GM04504 (cell line): ENCODE data around the gene NDST1.
A peak's percentile ranks its signal among the peaks of the same experiment; 100 is the strongest.

Source experiments
- DNase-seq: peaks from one replicate; pipeline ENCODE4 v3.0.0-alpha.2; 2012; ENCODE audit warnings: low read depth

The NDST1 gene

DNA sequence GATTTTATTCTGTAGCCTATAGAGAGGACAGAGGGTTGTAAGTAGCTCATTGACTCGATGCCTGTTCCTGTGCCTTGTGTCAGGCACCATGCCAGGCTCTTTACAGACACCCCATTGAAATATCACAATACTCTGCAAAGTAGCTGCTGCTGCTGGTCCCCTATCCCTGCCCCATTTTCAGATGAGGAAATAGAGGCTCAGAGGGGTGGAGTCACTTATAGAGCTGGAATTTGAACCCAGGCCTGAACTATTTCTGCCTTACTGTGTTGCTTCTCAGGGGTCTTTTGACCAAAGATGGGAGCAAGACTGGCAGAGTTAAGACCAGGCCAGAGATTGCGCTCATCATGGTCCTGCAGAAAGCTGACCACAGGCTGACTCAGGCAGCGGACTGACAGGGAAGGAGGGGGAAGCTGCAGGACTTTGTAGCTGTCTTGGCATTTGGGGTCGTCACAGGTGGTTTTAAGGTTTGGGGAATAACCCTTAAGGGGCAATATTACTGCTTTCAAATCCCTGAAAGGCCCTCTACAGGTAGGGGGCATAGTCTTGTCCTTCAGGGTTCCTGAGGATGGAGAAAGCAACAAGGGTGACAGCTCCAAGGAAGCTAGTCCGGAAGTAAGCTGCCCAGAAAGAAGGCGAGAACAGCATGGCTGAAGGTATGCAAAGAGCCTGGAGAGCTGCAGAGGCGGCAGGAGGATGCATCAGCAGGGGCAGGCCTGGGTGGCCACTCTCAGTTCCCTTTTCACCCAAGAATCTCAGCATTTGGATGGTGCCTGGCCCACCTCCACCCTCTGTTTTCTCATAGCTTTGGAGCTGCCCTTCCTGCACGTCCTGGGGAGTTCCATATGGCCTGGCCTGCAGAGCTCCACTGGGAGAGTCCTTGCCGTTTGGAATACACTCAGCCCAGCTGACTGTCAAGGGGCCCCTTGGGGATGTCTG, 18.3 kb upstream of the NDST1 start:
- DNase-seq = no peak

DNA sequence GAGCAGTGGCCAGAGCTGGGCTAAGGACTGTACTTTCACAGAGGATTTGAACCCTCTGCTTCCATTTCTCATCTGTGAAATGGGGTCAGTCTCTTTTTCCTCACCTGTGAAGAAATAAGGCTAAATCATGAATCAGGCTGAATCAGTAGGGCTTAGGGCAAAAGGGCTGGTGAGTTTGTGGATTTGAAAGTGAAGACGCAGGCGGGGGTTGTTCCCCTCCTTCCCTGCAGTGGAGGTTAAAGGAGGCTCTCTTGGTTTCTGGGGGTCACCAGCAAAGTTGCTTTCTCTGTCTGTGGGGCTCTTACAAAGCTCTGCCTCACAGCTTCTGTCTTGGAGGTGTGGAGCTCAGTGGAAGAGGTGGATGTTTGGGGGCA, 17.6 kb upstream of the NDST1 start:
- no peak for DNase-seq

DNA sequence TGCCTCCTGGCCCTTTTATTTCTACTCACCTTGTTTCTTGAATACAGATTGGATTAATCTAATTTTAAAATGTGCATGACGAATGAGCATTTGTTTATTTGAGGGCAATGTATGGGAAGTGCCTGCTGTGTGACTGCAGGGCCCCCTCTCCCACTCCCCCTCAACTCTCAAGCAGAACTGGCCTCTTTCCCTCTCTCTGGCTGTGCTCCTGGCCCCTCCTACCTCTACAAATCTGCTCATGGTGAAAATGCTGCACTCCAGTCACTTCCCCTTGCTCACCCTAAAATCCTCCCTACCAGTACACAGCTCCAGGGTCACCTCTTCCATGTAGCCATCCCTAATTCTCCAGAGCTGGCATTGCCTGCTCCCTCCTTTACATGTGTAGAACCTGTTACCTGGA, 17.2 kb upstream of the NDST1 start:
- no peak for DNase-seq

DNA sequence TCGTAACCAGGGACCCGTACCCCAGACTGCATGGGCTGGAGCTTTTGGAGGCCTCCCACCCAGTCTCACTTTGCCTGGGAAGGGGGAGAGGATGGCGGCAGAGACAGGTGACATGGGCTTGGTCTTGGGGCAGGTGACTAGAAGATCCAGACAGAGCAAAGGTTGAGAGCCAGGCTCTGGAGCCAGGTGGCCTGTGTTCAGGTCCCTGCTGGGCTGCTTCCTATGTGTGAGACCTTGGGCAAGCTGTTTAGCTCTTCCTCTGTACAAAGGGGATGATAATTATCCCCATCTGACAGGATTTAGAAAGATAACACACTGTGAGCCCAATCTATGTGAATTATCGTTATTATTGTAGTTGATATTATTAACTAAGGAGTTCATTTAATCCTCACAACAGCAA, 16.1 kb upstream of the NDST1 start:
- DNase-seq = no peak

DNA sequence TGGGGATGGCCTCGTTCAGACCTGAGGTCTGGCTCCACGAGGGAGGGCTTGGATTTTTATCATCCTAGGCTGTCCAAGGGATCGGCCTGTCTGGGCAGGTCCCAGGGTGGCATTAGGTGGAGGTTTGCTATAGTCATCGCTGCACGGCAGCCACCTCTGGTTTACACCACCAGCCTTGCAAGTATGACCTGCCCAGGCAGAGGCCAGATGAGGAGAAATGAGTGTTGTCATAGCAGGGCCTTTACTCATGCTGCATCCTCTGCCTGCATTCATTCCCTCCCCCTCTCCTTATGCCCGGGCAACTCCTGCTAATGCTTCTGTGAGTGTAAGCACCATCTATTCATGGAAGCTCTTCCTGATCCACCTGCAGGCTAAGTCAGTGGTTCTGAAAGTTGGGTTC, 15.3 kb upstream of the NDST1 start:
- no peak for DNase-seq

DNA sequence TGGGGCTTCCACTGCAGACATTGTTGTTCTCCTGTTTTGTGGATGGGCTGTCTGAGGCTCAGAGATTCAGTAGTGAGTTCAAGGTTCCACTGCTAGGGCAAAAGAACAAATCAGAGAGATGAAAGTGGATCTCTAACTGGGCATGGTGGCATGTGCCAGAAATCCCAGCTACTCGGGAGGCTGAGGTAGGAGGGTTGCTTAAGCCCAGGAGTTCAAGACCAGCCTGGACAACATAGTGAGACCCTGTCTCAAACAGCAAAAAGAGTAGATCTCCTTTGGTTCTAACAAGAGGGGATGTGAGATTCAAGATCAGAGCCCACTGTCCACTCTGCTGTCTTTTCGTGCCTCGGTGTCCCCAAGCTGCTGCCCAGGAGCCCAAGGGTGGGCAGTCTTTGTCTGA, 11.8 kb upstream of the NDST1 start:
- DNase-seq = no peak

DNA sequence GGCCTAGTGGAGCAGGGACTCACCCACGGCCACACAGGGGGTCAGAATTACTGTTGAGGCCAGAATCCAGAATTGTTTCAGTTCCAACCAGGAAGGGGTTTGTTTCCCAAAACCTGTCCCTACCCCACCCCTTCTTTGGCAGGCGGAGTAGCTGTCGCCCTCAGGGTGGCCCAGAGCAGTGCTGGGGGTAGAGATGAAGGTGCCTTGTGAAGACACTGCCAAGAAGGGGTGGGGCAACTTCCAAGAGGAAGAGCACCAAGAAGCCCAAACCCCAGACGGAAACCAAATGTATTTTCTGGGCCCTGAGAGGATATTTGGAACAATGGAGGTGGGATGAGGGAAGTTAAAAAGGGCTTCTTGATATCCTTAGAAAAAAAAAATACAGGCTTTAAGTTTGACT, 11.4 kb upstream of the NDST1 start:
- no peak for DNase-seq

DNA sequence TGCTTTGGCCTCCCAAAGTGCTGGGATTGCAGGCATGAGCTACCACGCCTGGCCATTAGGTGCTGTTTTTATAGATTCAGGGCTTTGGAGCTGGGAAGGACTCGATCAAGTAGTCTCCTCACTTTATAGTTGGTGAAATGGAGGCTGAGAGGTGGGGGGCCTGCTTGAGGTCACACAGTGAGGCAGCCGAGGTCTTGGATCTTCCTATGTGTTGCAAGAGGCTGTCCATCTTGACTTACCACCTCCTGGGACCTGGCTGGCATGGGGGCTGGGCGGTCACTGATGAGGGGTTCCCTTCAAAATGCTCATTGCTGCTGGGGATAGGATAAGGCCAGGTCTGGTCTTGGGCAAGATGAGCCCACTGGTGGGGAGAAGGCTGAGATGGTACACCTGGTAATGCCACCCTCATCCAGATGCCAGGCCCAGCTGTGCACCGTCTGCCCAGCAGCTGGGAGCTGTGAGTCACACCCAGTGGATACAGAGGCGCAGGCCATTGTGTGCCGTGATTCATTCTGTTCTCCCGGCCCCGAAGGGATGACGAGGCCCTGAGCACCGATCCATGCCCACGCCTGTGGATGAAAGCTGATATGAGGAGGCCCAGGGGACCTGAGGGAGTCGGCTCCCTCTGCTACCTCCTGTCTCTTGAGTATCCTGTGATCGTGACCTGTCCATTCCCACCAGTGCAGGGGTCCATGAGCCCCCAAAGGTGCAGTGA, 10.5 kb upstream of the NDST1 start:
- DNase-seq = peak; percentile 83

DNA sequence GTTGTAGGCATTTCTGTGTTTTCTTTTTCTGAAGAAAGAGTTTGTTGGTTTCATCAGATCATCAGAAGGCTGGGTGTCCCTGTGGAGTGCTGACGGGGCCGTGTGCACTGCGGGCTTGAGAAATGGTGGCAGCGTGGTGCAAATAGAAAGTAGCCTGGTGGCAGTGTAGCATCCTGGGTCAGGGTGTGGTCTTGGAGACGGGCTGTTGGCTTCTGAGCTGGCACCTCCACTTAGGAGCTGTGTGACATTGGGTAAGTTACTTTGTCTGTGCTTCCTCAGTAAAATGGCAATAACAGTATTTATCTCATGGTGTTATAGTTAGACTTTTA, 10.0 kb upstream of the NDST1 start:
- no peak for DNase-seq

DNA sequence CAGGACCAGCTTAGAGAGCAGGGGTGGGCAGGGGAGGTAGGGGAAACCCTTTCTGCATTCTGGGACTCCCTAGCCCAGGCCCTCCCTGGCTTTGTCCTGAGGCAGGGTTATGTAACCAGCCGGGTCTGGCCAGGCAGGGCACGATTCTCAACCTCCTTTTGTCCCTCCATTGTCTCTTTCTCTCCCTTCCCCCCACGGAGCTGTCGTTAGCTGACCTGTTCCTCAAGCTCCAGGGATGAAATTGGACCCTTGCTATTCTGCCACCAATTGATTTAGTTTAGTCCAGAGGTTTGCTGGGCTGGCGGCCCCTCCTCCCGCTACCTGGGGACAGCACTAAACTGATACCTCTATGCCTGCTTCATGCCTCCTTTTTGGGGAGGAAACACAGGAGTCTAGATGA, 9.4 kb upstream of the NDST1 start:
- DNase-seq = no peak

DNA sequence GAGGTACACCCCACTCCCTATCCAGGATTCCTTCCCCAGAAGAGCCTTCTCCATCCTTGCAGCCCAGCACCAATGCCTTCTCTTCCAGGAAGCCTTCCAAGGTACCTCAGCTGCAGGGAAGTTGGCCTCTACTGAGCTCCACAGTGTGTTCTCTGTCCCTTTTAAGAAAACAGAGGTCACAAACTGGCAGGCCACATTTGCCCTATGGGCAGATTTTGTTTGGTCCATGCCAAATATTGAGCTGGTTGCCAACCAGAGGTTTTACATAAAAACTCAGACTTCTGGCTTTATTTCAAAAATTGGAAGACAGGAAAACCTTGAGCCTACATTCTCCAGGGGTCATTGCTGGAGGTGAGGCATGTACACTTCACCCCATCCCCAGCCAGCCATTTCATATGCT, 9.0 kb upstream of the NDST1 start:
- DNase-seq = no peak

DNA sequence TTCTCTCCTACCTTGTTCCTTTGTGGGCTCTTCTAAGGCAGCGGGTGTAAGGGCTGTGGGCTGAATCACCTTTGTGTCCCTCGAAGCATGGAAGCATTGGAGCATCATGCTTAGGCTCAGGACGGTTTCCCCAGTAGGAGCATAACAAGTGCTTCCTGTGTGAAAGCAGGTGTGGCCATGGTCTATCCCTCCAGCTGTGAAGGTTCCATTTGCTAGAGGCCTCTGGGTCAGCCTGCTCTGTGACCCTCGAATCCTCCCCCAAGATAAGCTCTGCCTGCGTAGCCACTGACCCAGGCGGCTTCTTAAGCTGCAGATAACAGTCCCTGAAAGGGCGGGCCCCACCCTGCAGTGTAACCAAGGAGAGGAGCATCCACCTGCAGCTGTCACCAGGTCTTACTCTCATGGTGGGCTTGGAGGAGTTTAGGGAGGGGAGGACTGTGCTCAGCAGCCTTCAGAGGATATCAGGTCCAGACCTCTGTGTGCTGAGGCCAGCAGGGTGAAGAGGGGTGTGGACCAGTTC, 8.4 kb upstream of the NDST1 start:
- DNase-seq = no peak

DNA sequence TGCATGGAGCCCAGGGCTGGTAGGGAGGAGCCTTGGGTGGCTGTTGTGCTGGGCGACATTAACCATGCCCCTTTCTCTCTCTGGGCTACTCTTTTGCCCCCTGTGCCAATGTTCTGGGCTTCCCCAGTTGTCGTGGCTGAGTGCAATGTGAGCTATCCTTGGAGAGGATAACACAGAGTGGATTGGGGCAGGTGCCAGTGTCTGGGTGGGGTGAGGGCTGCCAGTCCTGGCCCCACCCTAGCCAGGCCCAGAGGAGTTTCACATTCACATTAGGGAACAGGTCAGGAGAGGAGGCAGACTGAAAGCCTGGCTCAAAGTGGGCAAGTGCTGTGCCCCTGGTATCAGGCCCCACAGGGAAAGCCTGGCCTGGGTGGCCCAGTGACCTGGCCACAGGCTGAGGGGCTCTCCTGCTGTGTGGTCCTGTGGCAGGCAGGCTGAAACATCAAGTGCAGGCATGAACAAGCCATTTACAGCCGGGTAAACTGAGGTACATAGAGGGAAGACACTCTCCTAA, 7.5 kb upstream of the NDST1 start:
- DNase-seq = no peak

DNA sequence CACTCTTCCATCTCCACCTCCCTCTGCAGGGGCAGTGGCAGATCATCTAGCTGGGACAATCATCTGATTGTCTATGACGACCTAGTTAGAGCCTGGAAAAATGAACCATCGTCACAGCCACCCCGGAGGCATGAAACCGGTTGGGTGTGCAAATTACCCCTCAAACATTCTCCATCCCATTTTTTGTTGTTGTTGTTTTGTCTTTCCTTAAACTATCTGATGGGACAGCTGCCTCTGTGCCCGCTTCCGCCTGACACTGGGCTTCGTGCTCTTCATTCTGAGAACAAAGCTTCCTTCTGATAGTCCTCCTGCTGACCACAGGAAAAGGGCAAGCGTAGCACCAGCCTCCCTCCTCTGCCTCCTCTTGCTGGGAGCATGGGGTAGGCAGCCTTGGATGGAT, 7.0 kb upstream of the NDST1 start:
- no peak for DNase-seq

DNA sequence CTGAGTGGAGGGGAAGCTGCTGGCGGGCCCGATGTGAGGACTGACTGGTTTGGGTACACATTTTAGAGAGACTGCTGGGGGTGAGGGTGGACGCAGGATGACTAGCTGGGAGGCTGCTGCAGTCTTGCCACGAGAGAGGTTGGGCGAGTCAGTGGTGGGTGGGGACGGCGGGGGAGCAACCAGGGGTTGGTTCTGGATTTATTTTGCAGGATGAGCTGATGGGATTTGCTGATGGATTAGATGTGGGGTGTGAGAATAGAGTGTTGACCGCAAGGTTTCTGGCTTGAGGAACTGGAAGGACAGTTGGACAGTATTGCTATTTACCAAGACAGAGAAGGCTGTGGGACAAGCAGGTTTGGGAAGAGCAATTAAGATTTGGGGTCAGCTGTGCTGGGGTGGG, 5.8 kb upstream of the NDST1 start:
- DNase-seq = no peak

DNA sequence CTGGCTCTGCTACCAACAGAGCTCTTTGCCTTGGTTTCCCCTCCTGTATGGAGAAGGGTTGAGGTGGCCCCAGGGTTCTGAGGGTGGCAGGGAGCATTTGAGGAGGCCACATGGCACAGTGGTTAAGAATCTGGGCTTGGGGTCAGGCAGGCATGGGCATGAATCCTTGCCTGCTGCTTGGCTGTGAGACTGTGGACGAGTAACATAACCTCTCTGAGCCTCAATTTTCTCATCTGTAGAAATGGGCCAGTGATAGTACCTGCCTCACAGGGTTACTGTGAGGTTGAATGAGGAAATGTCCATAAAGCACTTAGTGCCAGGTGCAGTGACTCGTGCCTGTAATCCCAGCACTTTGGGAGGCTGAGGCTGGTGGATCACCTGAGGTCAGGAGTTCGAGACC, 5.1 kb upstream of the NDST1 start:
- DNase-seq = no peak

DNA sequence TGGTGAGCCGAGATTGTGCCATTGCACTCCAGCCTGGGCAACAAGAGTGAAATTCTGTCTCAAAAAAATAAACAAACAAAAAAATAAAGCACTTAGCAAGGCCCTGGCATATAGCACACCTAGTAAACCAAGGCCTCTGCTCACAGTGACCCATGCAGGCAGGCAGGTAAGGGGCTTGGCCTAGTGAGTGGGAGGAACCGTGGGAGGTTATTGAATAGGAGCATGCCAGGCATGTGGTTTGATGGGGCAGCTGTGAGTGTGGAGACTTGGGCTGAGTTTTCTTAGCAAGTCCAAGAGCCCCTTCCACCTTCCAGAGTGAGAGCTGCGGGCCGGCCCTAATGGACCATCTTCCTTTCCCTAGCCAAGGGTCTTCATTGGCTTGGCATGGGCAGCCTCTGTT, 4.5 kb upstream of the NDST1 start:
- DNase-seq = no peak

DNA sequence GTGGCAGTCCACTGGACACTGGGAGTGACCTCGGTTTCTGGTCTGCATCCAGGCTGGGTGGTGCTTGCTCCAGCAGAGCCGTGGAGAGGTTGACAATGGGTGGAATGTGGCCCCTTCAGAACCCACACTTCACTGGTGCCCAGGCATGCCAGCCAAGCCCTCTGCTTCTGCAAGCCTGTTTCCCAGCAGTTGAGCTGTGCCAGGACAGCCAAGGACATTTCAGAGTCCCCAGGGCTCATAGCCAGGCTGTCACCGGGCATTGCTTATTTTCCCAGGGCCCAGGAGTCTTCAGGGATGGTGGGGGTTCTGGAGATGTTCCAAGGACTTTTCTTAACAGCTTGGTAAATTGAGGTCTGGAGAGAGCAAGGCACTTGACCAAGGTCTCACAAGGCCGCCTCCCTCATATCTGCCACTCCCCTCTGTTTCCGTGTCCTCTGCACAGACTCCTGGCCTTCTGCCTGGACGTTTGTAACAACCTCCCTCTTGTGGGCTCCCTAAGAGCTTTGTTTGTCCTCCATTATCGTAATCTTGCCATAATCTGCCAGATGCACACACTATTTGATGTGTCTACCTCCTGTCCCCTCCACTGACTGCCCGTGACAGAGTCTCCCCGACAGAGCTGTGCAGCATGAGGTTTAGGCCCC, 3.8 kb upstream of the NDST1 start:
- DNase-seq = no peak

DNA sequence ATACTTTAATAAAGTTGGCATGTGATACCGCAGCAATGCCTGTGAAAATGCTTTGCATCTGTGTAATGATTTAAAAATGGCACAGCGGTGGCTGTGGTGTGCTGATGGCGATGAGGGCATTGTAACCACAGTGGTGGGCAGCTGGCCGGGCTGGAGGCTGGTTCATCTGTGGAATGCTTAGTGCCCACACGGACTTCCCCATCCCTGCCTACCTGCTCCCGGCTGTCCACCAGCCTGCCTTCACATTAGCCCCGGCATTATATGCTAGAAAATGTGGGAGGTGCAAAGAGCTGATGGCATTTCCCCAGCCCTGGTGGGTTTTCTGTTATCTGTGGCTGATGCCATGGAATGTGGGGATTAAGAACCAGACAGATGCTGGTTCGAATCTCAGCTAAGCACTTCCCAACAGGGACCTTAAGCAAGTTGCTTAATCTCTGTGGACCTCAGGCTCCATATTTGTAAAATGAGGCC, 2.9 kb upstream of the NDST1 start:
- no peak for DNase-seq

DNA sequence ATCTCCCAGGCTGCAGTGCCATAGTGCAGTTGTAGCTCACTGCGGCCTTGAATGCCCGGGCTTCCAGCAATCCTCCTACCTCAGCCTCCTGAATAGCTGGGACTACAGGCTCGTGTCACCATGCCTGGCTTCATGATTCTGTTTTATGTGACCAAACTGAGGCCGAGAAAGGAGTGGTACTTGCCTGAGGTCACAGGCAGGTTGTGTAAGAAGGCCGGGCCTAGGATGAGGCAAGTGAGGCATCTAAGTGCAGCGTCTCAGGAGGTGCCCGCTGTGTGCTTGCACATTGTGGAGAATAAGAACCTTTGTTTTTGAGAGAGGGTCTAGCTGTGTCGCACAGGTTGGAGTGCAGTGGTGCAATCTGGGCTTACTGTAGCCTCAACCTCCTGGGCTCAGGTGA, 2.1 kb upstream of the NDST1 start:
- no peak for DNase-seq

DNA sequence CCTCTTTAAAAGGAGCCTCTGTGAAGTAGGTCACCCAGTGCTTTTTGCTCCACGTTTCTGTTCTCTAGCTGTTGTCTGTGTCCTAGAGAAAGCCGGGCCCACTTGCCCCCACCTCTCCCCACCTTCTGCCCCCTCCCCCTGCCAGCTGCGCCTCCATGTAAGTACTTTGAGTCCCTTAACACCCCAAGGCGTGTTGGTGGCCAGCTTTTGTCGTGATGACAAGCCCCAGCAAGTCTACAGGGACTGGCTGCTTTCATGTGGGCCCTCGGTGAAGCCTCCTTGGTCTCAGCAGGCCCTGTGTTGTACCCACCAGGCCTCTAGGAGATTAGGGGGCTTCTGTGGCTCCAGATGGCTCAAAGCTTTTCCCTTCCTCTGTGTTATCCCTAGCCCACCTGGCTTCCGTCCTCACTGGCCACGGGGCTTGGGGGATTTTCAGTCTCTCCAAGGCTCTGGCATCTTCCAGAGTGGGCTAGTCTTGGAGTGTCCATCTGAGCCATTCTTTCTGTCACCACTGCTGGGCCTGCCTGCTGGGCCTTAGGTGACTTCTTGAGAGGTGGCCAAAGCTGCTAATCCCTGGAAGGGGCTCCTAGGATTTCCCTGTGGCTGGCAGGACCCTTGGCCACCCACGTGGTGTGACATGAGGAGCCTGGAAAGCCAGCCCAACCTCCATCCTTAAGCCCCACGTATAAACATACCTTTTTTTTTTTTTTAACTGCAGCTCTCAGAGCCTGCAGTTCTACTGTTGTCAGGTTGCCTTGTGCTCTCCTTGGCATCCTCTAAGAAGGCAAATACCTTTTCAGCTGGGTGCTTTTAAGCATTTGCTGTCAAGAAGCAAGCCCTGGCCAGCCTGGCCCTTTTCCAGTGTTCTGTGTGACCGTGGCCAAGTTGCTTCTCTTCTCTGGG, 1.1 kb upstream of the NDST1 start:
- no peak for DNase-seq

DNA sequence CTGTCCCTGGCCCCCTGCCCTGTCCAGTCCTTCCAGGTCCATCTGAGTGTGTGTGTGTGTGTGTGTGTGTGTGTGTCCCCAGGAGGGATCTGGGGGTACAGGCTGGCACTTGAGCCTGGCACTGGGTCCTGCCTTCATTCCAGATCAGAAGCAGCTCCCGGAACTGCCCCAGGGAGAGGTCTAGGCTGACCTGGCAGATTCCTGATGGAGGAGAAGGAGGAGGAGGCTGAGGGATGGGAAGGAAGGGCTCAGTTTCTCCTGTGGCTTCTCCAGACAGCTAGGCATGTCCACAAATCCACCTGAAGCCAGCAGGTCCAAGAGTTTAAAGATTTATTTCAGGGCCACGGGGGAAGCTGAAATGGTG, 328 bp downstream of the NDST1 start:
- DNase-seq = no peak
